ENCODE measurements around the gene CD180.

DNA sequence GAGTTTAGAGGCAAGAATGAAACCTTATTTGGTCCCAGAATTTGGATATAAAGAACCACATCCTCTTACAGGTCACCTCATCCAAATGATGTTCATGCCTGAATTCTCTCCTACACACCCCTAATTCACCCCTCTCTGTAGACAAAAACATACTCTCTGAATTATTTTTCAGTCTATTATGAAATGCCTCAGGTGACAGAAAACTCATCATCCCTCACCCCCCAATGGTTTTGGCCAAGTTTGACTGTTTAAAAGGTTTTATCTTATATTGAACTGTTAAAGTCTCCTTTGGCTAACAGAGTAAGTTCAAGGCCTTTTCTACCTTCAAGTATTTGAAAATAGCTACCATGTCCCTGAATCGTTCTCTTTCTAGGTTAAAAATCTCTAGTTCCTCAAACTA, 2.3 kb upstream of the CD180 start:
- TF ChIP-seq, protein P1, sequence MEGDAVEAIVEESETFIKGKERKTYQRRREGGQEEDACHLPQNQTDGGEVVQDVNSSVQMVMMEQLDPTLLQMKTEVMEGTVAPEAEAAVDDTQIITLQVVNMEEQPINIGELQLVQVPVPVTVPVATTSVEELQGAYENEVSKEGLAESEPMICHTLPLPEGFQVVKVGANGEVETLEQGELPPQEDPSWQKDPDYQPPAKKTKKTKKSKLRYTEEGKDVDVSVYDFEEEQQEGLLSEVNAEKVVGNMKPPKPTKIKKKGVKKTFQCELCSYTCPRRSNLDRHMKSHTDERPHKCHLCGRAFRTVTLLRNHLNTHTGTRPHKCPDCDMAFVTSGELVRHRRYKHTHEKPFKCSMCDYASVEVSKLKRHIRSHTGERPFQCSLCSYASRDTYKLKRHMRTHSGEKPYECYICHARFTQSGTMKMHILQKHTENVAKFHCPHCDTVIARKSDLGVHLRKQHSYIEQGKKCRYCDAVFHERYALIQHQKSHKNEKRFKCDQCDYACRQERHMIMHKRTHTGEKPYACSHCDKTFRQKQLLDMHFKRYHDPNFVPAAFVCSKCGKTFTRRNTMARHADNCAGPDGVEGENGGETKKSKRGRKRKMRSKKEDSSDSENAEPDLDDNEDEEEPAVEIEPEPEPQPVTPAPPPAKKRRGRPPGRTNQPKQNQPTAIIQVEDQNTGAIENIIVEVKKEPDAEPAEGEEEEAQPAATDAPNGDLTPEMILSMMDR (IDR thresholded peaks at IDR 0.05; ENCODE audit: low read length) = no peak
- TF ChIP-seq EZH2 (IDR thresholded peaks at IDR 0.05; ENCODE audit: borderline replicate concordance, low read length) = no peak
